ENCODE measurements around the gene SCML2.

GRCh38 chrX:18252644-18253359, 101.7 kb downstream of the SCML2 start:
- TF ChIP-seq CTCF (IDR thresholded peaks at IDR 0.05; ENCODE audit: low read depth, low read length, poor library complexity, severe bottlenecking) (no peak), EZH2phosphoT487 (IDR thresholded peaks at IDR 0.05; ENCODE audit: borderline replicate concordance, low read length) (no peak)

All from DOHH2 (cell line).